Hepatocyte (in vitro differentiated cells): ENCODE results near the gene PCSK6.

Experiments used
- EZH2phosphoT487 ChIP-seq: fragments of 200-600 bp; sonication (generic); IDR thresholded peaks from one replicate; pipeline ENCODE4 v1.6.1; 2018; ENCODE audit warnings: antibody characterized with exemption, mild to moderate bottlenecking, low read depth, moderate library complexity; ENCODE audit not compliant: unreplicated experiment, severe bottlenecking
- TF ChIP-seq, protein P1 (sequence below): fragments of 200-600 bp; sonication (generic); IDR thresholded peaks from 2 replicates; pipeline ENCODE4 v1.5.1; 2016; ENCODE audit warnings: antibody characterized with exemption, mild to moderate bottlenecking; ENCODE audit not compliant: poor library complexity

DNA sequence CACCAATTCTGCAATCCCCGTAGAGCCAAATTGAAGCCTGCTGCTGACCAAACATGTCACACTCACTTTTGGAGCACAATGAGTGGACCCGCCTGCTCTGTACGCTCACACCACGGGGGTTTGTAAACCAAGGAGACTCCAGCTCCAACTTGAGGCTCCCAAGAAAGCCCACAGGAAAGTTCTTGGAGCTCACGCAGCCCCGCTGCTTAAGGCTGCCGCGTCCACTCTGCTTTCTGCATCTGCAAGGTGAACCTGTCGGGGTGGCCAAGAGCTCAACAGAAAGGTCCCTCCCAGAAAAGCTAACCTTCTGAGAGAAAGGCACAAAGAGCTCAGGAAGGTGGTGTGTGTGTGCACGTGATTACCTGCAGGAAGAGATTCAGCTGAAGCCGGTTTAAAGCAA is 94.9 kb downstream of the PCSK6 start:
- TF ChIP-seq, protein P1, sequence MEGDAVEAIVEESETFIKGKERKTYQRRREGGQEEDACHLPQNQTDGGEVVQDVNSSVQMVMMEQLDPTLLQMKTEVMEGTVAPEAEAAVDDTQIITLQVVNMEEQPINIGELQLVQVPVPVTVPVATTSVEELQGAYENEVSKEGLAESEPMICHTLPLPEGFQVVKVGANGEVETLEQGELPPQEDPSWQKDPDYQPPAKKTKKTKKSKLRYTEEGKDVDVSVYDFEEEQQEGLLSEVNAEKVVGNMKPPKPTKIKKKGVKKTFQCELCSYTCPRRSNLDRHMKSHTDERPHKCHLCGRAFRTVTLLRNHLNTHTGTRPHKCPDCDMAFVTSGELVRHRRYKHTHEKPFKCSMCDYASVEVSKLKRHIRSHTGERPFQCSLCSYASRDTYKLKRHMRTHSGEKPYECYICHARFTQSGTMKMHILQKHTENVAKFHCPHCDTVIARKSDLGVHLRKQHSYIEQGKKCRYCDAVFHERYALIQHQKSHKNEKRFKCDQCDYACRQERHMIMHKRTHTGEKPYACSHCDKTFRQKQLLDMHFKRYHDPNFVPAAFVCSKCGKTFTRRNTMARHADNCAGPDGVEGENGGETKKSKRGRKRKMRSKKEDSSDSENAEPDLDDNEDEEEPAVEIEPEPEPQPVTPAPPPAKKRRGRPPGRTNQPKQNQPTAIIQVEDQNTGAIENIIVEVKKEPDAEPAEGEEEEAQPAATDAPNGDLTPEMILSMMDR, result no peak
- no peak for TF ChIP-seq EZH2phosphoT487
